Thoracic aorta endothelial cell (primary cell): ENCODE data around the gene GOLGA3. TPM values are rescaled to one million over a fixed set of nuclear protein-coding genes. Genes with fewer than 3 reads are reported as not detected.

ENCODE experiments used
- small RNA-seq: library from RNA; depleted of rRNA; stranded (forward); fragments of <200 nt; gene quantifications from one replicate; pipeline ENCODE3, GENCODE V24; 2012
- total RNA-seq: library from RNA; depleted of rRNA; stranded (reverse); fragments of >200 nt; gene quantifications from 2 replicates; pipeline ENCODE4 v1.2.3, GENCODE V29; 2012

The GOLGA3 gene
- total RNA-seq, result 101 and 102 TPM in 2 replicates

GRCh38 chr12:132828706-132829534 is at the start of gene GOLGA3:
Gene GOLGA3 (minus strand): TSS chr12:132828869. CDS start chr12:132822128, 6,741 bp downstream.

GRCh38 chr12:132761032-132761920 is 67.4 kb downstream of the GOLGA3 start, which contains the start of gene ANKLE2:
Gene ANKLE2 (minus strand): TSS chr12:132761832. CDS start chr12:132761798, 34 bp downstream.

Small RNA genes within 50 kb of the gene (small RNA-seq; reads per million reads assigned to genes)
- not detected for gene RNA5SP379

Other genes starting within 250 kb of the GOLGA3 start
- not detected in 2 replicates for gene LRCOL1, start 218.3 kb downstream of the GOLGA3 start, total RNA-seq
- not detected in 2 replicates for gene P2RX2, start 210.1 kb downstream of the GOLGA3 start, total RNA-seq
- gene POLE, start 141.5 kb downstream of the GOLGA3 start, total RNA-seq, result 43.0 and 48.2 TPM in 2 replicates
- 16.5 and 19.2 TPM in 2 replicates for gene PXMP2, start 141.3 kb downstream of the GOLGA3 start, total RNA-seq
- 47.7 and 58.9 TPM in 2 replicates for gene PGAM5, start 118.0 kb downstream of the GOLGA3 start, total RNA-seq
- gene ANKLE2, start 67.0 kb downstream of the GOLGA3 start, total RNA-seq, result 102 and 108 TPM in 2 replicates
- 52.0 and 55.9 TPM in 2 replicates for gene CHFR, start 58.7 kb upstream of the GOLGA3 start, total RNA-seq
- gene ZNF605, start 127.4 kb upstream of the GOLGA3 start, total RNA-seq, result 13.4 and 17.0 TPM in 2 replicates
- gene ZNF26, start 157.5 kb upstream of the GOLGA3 start, total RNA-seq, result 11.7 and 15.8 TPM in 2 replicates
- 34.2 and 43.8 TPM in 2 replicates for gene ZNF84, start 208.6 kb upstream of the GOLGA3 start, total RNA-seq